RWPE2 (cell line): Measurements from ENCODE around the gene CACNB1.

Source experiments
- ATAC-seq: fragments of 200-7000 bp; cut with Tn5 transposase; 3 replicates; pipeline ENCODE4 v1.9.1; 2021; ENCODE audit warnings: low read depth
- DNase-seq: peaks from one replicate; pipeline ENCODE4 v3.0.0-alpha.2; 2020; ENCODE audit warnings: low spot score
- H3K27ac ChIP-seq: fragments of 450-650 bp; 2 replicates; pipeline ENCODE4 v1.5.1; 2017; ENCODE audit warnings: mild to moderate bottlenecking; ENCODE audit not compliant: poor library complexity, severe bottlenecking
- H3K27me3 ChIP-seq: fragments of 250-450 bp; sonication (Bioruptor Pico); 2 replicates; pipeline ENCODE4 v1.5.1; 2021; ENCODE audit warnings: mild to moderate bottlenecking, moderate library complexity; ENCODE audit not compliant: insufficient read depth, poor library complexity, severe bottlenecking
- H3K36me3 ChIP-seq: fragments of 250-450 bp; sonication (Bioruptor Pico); 2 replicates; pipeline ENCODE4 v1.5.1; 2020; ENCODE audit warnings: low read depth, mild to moderate bottlenecking, moderate library complexity
- H3K4me1 ChIP-seq: fragments of 250-450 bp; sonication (Bioruptor Pico); 2 replicates; pipeline ENCODE4 v1.5.1; 2021; ENCODE audit warnings: mild to moderate bottlenecking, moderate library complexity; ENCODE audit not compliant: insufficient read depth, poor library complexity, severe bottlenecking
- H3K4me3 ChIP-seq: fragments of 250-450 bp; sonication (Bioruptor Pico); 2 replicates; pipeline ENCODE4 v1.5.1; 2021; ENCODE audit warnings: mild to moderate bottlenecking, moderate library complexity; ENCODE audit not compliant: severe bottlenecking
- H3K9me3 ChIP-seq: fragments of 250-450 bp; sonication (Bioruptor Pico); 2 replicates; pipeline ENCODE4 v1.5.1; 2021; ENCODE audit warnings: mild to moderate bottlenecking, moderate library complexity; ENCODE audit not compliant: severe bottlenecking
- TF ChIP-seq, protein P1 (sequence below): fragments of 450-650 bp; IDR thresholded peaks from one replicate; pipeline ENCODE4 v1.5.1; 2017; ENCODE audit warnings: mild to moderate bottlenecking, moderate library complexity; ENCODE audit not compliant: poor library complexity, severe bottlenecking

The CACNB1 gene

DNA sequence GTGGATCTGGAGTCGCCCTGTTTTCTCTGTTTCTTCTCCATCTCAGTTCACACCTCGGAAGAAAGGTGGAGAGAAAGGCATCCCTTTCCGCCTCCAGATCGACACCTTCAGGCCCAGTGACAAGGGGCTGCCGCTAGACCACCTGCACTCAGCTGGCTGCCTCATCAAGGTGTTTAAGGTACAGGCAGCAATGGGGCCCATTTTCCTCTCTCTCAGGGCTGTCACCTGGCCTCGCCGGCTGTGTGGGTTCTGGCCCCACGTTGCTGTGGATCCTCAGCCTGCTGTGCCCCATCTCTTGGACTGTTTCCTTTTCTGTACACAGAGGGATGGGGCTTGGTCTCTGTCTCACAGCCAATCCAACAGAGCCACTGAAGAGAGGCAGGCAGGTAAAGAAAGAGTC is 45.7 kb upstream of the CACNB1 start:
- Histone ChIP-seq H3K27me3 (no peaks in the 10 kb centered on the region), H3K4me1 (peaks cover 10% of the 10 kb centered on the region), H3K27ac (no peak overlapping the region), H3K36me3 (no peaks in the 10 kb centered on the region), H3K4me3 (no peak overlapping the region), H3K9me3 (no peaks in the 10 kb centered on the region)
- DNase-seq (no peak), ATAC-seq (no peak)
- TF ChIP-seq, protein P1, sequence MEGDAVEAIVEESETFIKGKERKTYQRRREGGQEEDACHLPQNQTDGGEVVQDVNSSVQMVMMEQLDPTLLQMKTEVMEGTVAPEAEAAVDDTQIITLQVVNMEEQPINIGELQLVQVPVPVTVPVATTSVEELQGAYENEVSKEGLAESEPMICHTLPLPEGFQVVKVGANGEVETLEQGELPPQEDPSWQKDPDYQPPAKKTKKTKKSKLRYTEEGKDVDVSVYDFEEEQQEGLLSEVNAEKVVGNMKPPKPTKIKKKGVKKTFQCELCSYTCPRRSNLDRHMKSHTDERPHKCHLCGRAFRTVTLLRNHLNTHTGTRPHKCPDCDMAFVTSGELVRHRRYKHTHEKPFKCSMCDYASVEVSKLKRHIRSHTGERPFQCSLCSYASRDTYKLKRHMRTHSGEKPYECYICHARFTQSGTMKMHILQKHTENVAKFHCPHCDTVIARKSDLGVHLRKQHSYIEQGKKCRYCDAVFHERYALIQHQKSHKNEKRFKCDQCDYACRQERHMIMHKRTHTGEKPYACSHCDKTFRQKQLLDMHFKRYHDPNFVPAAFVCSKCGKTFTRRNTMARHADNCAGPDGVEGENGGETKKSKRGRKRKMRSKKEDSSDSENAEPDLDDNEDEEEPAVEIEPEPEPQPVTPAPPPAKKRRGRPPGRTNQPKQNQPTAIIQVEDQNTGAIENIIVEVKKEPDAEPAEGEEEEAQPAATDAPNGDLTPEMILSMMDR, result no peak

DNA sequence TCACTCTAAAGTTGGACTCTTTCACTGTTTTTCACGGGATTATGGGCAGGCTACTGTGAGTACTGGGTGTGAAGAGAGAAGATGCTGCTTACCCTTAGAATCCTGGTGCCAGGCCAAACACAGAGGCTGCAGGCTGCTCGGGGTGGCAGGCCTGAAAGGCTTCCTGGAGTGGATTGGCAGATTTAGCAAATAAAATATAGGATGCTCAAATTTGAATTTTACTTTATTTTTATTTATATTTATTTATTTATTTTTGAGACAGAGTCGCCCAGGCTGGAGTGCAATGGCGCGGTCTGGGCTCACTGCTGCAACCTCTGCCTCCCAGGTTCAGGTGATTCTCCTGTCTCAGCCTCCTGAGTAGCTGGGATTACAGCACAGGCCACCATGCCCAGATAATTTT is 43.2 kb upstream of the CACNB1 start:
- Histone ChIP-seq H3K4me3 (no peak overlapping the region), H3K27ac (no peak overlapping the region), H3K9me3 (no peaks in the 10 kb centered on the region), H3K36me3 (no peaks in the 10 kb centered on the region), H3K4me1 (peaks cover 11% of the 10 kb centered on the region), H3K27me3 (no peaks in the 10 kb centered on the region)
- ATAC-seq, result no peak
- TF ChIP-seq, protein P1, result no peak
- DNase-seq, result no peak

DNA sequence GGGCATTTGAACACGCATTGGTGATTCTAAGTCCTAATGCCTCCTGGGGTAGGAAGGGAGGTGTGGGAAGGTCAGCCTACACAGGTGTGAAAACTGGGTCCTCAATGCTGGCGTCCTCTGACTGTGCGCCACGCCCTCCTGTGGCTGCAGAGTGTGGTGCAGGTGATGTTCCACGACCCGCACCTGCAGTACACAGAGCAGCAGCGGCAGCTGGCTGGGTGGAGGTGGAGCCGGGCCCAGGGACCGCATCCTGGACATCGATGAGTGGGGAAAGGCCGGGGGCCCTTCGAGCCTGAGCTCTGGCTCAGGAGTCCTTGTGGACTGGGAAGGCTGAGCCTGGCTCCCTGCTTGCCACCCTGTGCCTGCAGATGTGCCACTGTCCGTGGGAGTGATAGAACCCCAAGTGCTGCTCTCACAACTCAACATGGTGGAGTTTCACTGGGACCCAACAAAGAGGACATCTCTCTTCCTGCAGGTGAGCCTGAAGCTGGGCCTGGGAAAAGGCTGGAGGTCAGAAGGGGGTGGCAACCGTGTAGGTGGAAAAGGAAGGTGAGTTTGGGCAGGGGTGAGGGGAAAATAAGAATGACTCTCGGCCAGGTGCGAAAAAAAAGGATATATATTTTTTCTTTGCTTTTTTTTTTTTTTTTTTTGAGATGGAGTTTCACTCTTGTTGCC is 42.3 kb upstream of the CACNB1 start:
- Histone ChIP-seq H3K4me3 (no peak overlapping the region), H3K27me3 (no peaks in the 10 kb centered on the region), H3K4me1 (peaks cover 11% of the 10 kb centered on the region), H3K36me3 (no peaks in the 10 kb centered on the region), H3K27ac (no peak overlapping the region), H3K9me3 (no peaks in the 10 kb centered on the region)
- DNase-seq (no peak), ATAC-seq (no peak)
- TF ChIP-seq, protein P1, result peak; percentile 39

DNA sequence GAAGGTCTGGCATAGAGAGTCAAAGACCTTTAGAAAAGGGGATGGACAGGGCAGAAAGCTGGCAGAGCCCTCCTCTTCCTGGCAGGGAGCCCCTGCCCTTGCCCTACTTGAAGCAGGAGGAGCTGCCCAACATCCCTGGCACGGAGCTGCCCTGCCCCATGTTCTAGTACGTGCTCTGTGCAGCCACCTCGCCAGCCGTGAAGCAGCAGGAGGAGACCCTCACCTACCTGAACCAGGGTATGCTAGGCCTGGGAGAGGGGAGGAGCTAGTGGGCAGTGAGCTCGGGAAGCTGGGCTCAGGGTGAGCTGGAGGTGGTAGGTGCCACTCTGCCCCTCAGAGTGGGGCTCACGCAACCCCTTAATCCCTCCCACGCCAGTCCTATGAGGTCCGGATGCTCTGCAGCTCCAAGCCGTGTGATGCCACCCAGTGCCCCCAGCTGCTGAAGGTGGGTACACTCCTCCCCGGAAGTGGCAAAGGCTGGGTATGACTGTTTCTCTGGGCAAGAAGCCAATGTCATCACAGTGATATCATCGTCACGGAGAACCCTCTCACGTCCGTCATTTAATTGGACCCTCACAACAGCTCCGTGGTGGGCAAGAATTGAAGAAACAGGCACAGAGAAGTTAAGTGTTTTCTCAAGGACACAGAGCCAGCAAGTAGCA is 41.0 kb upstream of the CACNB1 start:
- Histone ChIP-seq H3K9me3 (no peaks in the 10 kb centered on the region), H3K36me3 (no peaks in the 10 kb centered on the region), H3K4me1 (peaks cover 11% of the 10 kb centered on the region), H3K27me3 (no peaks in the 10 kb centered on the region), H3K27ac (peak overlapping the region; percentile 34), H3K4me3 (no peak overlapping the region)
- no peak for DNase-seq
- ATAC-seq, result peak; percentile 72
- TF ChIP-seq, protein P1, result no peak

DNA sequence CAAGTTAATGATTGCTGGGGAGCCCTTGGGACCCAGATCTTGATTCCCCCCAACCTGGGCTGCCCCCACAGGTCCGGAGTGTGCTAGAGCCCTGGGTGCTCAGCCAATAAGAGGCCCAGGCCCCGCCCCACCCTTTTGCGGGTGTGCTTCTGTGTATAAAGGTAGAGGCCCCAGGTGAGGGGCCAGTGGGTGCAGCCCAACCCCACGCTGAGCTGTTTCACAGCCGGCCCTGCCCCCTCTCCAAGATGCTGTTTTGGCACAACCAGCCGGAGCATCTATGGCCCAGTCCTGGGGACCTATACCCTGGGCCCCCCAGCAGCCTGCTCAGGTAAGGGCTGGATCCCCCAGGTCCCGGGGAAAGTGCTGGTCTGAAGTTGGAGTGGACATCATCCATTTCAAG is 40.1 kb upstream of the CACNB1 start:
- TF ChIP-seq, protein P1, result no peak
- Histone ChIP-seq H3K36me3 (no peaks in the 10 kb centered on the region), H3K4me3 (no peak overlapping the region), H3K27ac (peak overlapping the region; percentile 34), H3K27me3 (no peaks in the 10 kb centered on the region), H3K9me3 (no peaks in the 10 kb centered on the region), H3K4me1 (peaks cover 11% of the 10 kb centered on the region)
- DNase-seq (no peak), ATAC-seq (no peak)
